Hepatocyte (in vitro differentiated cells): ENCODE results near the gene LAMA1. TPM values are rescaled to one million over a fixed set of nuclear protein-coding genes. Genes with fewer than 3 reads are reported as not detected.
A peak's percentile ranks its signal among the peaks of the same experiment; 100 is the strongest.

Experiments used
- DNase-seq: peaks from one replicate; pipeline ENCODE4 v3.0.0-alpha.2; 2016; ENCODE audit warnings: low spot score
- H2AFZ ChIP-seq: fragments of 200-600 bp; sonication (generic); 2 replicates; pipeline ENCODE4 v1.6.0; 2016; ENCODE audit warnings: antibody characterized with exemption, mild to moderate bottlenecking
- H3K27ac ChIP-seq: fragments of 200-600 bp; sonication (generic); 2 replicates; pipeline ENCODE4 v1.5.1; 2016; ENCODE audit warnings: mild to moderate bottlenecking
- H3K27me3 ChIP-seq: fragments of 200-600 bp; sonication (generic); 2 replicates; pipeline ENCODE4 v1.6.1; 2016
- H3K36me3 ChIP-seq: fragments of 200-600 bp; sonication (generic); replicated peaks from 2 replicates; pipeline ENCODE4 v1.5.1; 2016; ENCODE audit warnings: low read depth; ENCODE audit not compliant: insufficient read depth
- H3K4me1 ChIP-seq: fragments of 200-600 bp; sonication (generic); 2 replicates; pipeline ENCODE4 v1.5.1; 2016; ENCODE audit warnings: mild to moderate bottlenecking, moderate library complexity; ENCODE audit not compliant: insufficient read depth
- H3K4me2 ChIP-seq: fragments of 200-600 bp; sonication (generic); 2 replicates; pipeline ENCODE4 v1.6.0; 2016
- H3K4me3 ChIP-seq: fragments of 200-600 bp; sonication (generic); 2 replicates; pipeline ENCODE4 v1.5.1; 2016; ENCODE audit warnings: mild to moderate bottlenecking
- H3K79me2 ChIP-seq: fragments of 200-600 bp; sonication (generic); 2 replicates; pipeline ENCODE4 v1.6.0; 2017; ENCODE audit warnings: mild to moderate bottlenecking
- H3K9me2 ChIP-seq: fragments of 200-600 bp; sonication (generic); replicated peaks from 2 replicates; pipeline ENCODE4 v1.6.0; 2017; ENCODE audit warnings: mild to moderate bottlenecking; ENCODE audit not compliant: insufficient read depth
- H3K9me3 ChIP-seq: fragments of 200-600 bp; sonication (generic); 2 replicates; pipeline ENCODE4 v1.5.1; 2016; ENCODE audit warnings: low read depth, mild to moderate bottlenecking
- H4K20me1 ChIP-seq: fragments of 200-600 bp; sonication (generic); 2 replicates; pipeline ENCODE4 v1.6.0; 2016; ENCODE audit warnings: mild to moderate bottlenecking; ENCODE audit not compliant: insufficient read depth, poor library complexity, severe bottlenecking
- CTCF ChIP-seq: fragments of 200-600 bp; sonication (generic); IDR thresholded peaks from 2 replicates; pipeline ENCODE4 v1.5.1; 2016; ENCODE audit warnings: antibody characterized with exemption, mild to moderate bottlenecking; ENCODE audit not compliant: poor library complexity
- EZH2 ChIP-seq: fragments of 200-600 bp; sonication (generic); IDR thresholded peaks from 2 replicates; pipeline ENCODE4 v1.6.1; 2016; ENCODE audit warnings: antibody characterized with exemption, mild to moderate bottlenecking, borderline replicate concordance
- EZH2phosphoT487 ChIP-seq: fragments of 200-600 bp; sonication (generic); IDR thresholded peaks from one replicate; pipeline ENCODE4 v1.6.1; 2018; ENCODE audit warnings: antibody characterized with exemption, mild to moderate bottlenecking, low read depth, moderate library complexity; ENCODE audit not compliant: unreplicated experiment, severe bottlenecking
- WGBS: methylation state at CpG from one replicate; pipeline ENCODE4 v1.1.6; 2016; ENCODE audit warnings: low lambda C conversion rate; ENCODE audit errors: missing lambda C conversion rate; 5-methylcytosine and 5-hydroxymethylcytosine counted together
- polyA plus RNA-seq: library from polyadenylated mRNA; unstranded; fragments of >200 nt; fragmentation: Nextera tagmentation; extraction: Ambion mirVana; gene quantifications from 2 replicates; pipeline ENCODE4 v1.2.1, GENCODE V29; 2016
- total RNA-seq: library from RNA; depleted of rRNA; stranded (reverse); fragments of >200 nt; gene quantifications from 2 replicates; pipeline ENCODE4 v1.2.3, GENCODE V29; 2014

LAMA1 gene
- total and polyA plus RNA-seq, 2 experiments from 2014 or later: 27.7 to 52.7 TPM

DNA sequence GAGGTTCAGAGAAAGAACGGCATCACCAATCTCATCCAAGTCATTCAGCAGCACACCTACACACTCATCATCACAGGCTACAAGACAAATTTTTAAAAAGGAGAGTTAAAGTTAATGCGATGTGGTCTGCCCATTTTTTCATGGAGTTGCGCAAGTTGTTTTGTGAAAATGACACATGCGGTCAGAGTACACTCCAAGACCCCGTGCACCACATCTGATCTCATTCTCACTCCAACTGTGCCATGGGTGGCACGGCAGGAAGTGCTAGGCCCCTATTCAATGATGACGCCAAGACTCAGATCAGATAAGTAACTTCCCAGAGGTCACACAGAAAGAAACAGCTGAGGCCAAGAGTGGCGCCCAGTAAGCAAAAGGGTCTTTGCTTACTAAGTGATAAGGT lies 119.8 kb downstream of the LAMA1 start:
- Histone ChIP-seq H3K27me3 (no peaks in the 10 kb centered on the region), H3K27ac (no peak overlapping the region), H3K9me2 (no peaks in the 10 kb centered on the region), H3K9me3 (no peaks in the 10 kb centered on the region), H3K4me1 (no peaks in the 10 kb centered on the region), H4K20me1 (no peaks in the 10 kb centered on the region), H3K36me3 (no peaks in the 10 kb centered on the region), H3K4me3 (no peak overlapping the region), H2AFZ (no peak overlapping the region), H3K79me2 (no peaks in the 10 kb centered on the region), H3K4me2 (no peak overlapping the region)
- WGBS: 91% methylated on average over 8 of the region's 8 CpGs
- no peak for DNase-seq
- TF ChIP-seq EZH2phosphoT487 (no peak), EZH2 (no peak), CTCF (no peak)

- H3K36me3 ChIP-seq: no peaks in the 10 kb centered on the region
- no peak overlapping the region for H3K27ac ChIP-seq
- no peak overlapping the region for H3K4me3 ChIP-seq
- H3K9me2 ChIP-seq: no peaks in the 10 kb centered on the region
- no peaks in the 10 kb centered on the region for H3K4me1 ChIP-seq
- no peaks in the 10 kb centered on the region for H3K79me2 ChIP-seq
- peak overlapping the region; percentile 17 for H3K4me2 ChIP-seq
- no peak for TF ChIP-seq CTCF
- TF ChIP-seq EZH2phosphoT487: no peak
- TF ChIP-seq EZH2: no peak
- no peak for DNase-seq
- no peaks in the 10 kb centered on the region for H3K9me3 ChIP-seq
- H4K20me1 ChIP-seq: no peaks in the 10 kb centered on the region
- no peaks in the 10 kb centered on the region for H3K27me3 ChIP-seq
- no peak overlapping the region for H2AFZ ChIP-seq
- 71% methylated on average over 7 of the region's 7 CpGs for WGBS
Measured at GRCh38 chr18:6994771-6995430, 122.7 kb downstream of the LAMA1 start.

GRCh38 chr18:6994056-6994770 lies 123.4 kb downstream of the LAMA1 start:
- TF ChIP-seq EZH2 (no peak), CTCF (no peak), EZH2phosphoT487 (no peak)
- no peaks in the 10 kb centered on the region for H3K36me3 ChIP-seq
- no peak overlapping the region for H2AFZ ChIP-seq
- no peaks in the 10 kb centered on the region for H3K79me2 ChIP-seq
- peak overlapping the region; percentile 4 for H3K27ac ChIP-seq
- DNase-seq: peak; percentile 17
- H3K4me1 ChIP-seq: no peaks in the 10 kb centered on the region
- H3K4me2 ChIP-seq: no peak overlapping the region
- no peak overlapping the region for H3K4me3 ChIP-seq
- 69% methylated on average over 7 of the region's 7 CpGs for WGBS
- no peaks in the 10 kb centered on the region for H3K9me3 ChIP-seq
- H4K20me1 ChIP-seq: no peaks in the 10 kb centered on the region
- no peaks in the 10 kb centered on the region for H3K9me2 ChIP-seq
- H3K27me3 ChIP-seq: no peaks in the 10 kb centered on the region
